GM12872 (cell line): ENCODE measurements around the gene LY86.

ENCODE experiments used
- CTCF ChIP-seq: IDR thresholded peaks from 3 replicates; pipeline ENCODE4 v1.5.1; 2011; ENCODE audit warnings: low read depth, mild to moderate bottlenecking, low read length, moderate library complexity; ENCODE audit not compliant: insufficient read depth

LY86 gene

GRCh38 chr6:6620766-6621425, 32.4 kb downstream of the LY86 start:
- no peak for TF ChIP-seq CTCF

- no peak for TF ChIP-seq CTCF
Measured at GRCh38 chr6:6622501-6622900, 34.0 kb downstream of the LY86 start.

GRCh38 chr6:6623553-6623952, 35.0 kb downstream of the LY86 start:
- TF ChIP-seq CTCF = no peak

GRCh38 chr6:6624269-6624990, 35.9 kb downstream of the LY86 start:
- TF ChIP-seq CTCF = no peak

- TF ChIP-seq CTCF = no peak
Measured at GRCh38 chr6:6626187-6626586, 37.7 kb downstream of the LY86 start.

- no peak for TF ChIP-seq CTCF
Measured at GRCh38 chr6:6629402-6629801, 40.9 kb downstream of the LY86 start.

GRCh38 chr6:6631053-6631452, 42.5 kb downstream of the LY86 start:
- TF ChIP-seq CTCF = no peak
